ENCODE results near the gene HLCS.

Gene HLCS

DNA sequence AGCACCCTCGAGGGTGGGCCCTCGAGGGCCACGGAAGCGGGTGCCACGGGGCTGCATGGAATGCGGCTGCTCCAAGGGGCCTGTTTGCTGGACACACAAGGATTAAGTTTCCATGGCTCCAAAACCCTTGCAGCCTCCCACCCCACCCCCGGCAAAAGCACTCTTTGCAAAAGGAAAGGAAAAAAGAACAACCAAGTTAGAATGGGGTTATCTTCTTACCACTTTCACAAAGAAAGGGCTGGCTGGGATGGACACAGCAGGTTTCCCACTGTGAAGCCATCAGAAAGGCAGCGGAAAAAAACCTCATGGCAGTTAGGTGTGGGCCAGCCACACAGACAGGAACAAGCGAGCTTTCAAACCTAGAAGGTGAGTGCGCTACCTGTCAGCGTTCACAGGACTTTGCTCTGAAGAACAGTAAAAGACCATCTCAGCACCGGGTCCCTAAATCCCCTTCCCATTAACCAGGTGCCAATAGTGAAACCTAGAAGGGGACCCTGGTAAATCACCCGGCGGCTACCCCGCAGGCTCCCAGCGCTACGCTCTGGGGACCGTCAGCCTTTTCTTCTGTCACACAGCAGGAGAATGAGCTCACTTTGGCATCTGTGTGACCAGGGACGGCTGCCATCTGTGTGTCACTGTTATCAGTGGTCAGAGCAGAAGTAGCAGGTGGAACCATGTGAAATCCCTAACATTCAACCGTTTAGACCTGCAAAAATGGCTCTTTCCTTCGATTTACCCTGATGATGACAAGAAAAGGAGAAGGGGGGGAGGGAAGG, 174.6 kb downstream of the HLCS start:
- H3K36me3 Mint-ChIP-seq: peaks cover 41% of the 10 kb centered on the region
- H3K4me3 Mint-ChIP-seq: no peak overlapping the region
- ATAC-seq: no peak
- no peak overlapping the region for H3K27ac Mint-ChIP-seq
- H3K9me3 Mint-ChIP-seq: peaks cover 8% of the 10 kb centered on the region
- H3K27me3 Mint-ChIP-seq: no peaks in the 10 kb centered on the region
- peaks cover 5% of the 10 kb centered on the region for H3K4me1 Mint-ChIP-seq

DNA sequence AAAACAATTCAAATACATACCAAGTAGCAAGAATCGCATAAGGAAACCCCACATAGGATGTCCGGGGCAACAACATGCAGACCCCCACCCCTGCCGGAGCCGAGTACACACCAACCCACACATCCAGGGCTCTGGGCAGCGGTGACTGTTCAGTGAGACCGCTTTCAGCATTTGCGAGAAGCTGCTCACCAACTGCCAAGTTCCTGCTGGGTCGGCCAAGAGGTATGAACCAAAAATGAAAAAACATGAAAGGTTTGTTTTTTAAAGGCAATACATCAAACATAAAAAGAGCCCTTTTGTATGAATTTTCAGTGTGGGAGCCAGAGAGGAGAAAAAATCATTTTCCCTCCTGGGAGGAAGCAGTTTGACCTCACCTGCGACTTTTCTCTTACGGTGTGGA, 175.3 kb downstream of the HLCS start:
- H3K27ac Mint-ChIP-seq: no peak overlapping the region
- no peak for ATAC-seq
- peaks cover 44% of the 10 kb centered on the region for H3K36me3 Mint-ChIP-seq
- H3K9me3 Mint-ChIP-seq: peaks cover 8% of the 10 kb centered on the region
- H3K4me1 Mint-ChIP-seq: peaks cover 5% of the 10 kb centered on the region
- H3K4me3 Mint-ChIP-seq: no peak overlapping the region
- no peaks in the 10 kb centered on the region for H3K27me3 Mint-ChIP-seq

DNA sequence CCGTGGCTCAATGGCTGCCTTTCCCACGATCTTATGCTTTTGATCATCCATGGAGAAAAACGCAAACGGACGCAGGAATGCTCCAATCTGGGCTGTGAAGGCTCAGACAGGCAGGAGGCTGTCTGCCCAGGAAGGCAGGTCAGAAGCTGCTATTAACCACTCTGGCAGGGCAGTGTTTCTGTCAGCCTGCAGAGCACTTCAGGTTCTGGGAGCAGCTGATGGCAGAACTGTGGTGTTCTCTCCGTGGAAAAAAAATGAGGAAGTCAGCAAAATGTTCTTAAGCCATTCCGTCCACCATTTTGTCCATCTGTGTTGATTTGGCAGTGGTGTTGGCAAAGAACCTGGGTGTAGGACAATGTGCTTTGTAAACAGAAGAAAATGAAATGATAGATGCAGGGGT, 175.9 kb downstream of the HLCS start:
- Mint-ChIP-seq H3K4me3 (no peak overlapping the region), H3K4me1 (peaks cover 5% of the 10 kb centered on the region), H3K27me3 (no peaks in the 10 kb centered on the region), H3K36me3 (peaks cover 44% of the 10 kb centered on the region), H3K27ac (no peak overlapping the region), H3K9me3 (peaks cover 8% of the 10 kb centered on the region)
- ATAC-seq: no peak

DNA sequence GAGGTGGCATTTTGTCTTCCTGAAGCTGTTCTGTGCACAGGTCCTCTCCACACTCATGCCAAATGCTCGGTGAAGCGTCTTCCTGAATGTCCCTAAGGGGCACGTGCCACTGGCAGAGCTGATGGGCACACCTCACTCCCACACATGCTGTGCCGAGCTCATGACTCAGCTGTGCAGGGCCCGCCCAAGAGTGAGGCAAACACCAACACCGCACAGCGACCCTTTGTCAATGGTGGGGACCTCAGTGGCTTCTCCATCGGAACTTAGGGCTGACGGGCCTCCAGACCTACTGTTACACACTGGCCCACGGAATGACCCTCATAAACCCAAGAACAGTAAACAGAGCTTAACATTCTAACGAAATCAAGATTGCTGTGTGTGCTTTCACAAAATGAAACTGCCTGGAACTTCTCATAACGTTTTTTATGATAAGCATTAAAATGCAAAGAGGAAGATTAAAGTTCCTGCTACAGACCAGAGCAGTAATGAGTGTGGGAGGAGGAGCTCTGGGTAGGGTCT, 178.3 kb downstream of the HLCS start:
- Mint-ChIP-seq H3K27ac (no peak overlapping the region), H3K4me3 (no peak overlapping the region), H3K9me3 (no peaks in the 10 kb centered on the region), H3K36me3 (peaks cover 36% of the 10 kb centered on the region), H3K4me1 (no peaks in the 10 kb centered on the region), H3K27me3 (no peaks in the 10 kb centered on the region)
- ATAC-seq: no peak

DNA sequence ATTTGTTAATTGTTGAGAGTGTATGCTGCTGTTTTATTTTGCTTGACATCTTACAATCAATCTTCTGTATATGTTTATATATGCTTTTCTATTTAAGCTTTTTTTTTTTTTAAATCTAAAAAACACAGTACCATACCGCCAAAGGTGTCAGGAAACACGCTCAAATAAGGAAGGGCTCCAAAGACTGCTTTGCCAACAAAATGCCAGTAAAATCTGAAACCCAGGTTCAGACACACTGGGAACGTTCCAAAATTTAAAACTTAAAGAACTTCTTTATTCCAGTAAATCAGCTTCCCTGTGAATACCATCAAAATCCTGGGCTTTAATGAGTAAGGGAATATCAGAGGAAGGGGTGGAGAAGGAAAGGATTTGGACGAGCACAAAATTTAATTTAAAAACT, 180.3 kb downstream of the HLCS start:
- H3K27ac Mint-ChIP-seq: no peak overlapping the region
- no peak overlapping the region for H3K4me3 Mint-ChIP-seq
- no peak for ATAC-seq
- H3K36me3 Mint-ChIP-seq: peaks cover 34% of the 10 kb centered on the region
- H3K4me1 Mint-ChIP-seq: no peaks in the 10 kb centered on the region
- no peaks in the 10 kb centered on the region for H3K27me3 Mint-ChIP-seq
- no peaks in the 10 kb centered on the region for H3K9me3 Mint-ChIP-seq

DNA sequence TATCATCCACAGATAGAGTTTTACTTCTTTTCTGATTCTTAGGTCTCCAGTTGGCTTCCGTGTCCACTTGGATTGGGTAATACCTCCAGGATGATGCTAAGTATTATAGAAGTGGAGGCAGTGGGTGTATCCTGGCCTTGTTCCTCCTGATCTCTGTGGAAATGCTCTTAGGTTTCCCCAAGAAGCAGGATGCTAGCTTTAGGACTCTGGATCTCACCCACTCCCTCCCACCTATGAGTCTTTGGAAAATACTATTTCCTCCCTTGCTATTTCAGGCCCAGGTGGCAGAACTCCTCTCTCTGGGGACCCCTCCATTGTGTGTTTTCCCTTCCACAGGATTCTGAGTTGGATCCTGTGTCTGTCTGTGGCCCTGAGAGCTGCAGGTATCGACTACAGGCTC, 180.9 kb downstream of the HLCS start:
- Mint-ChIP-seq H3K4me3 (no peak overlapping the region), H3K27me3 (no peaks in the 10 kb centered on the region), H3K9me3 (no peaks in the 10 kb centered on the region), H3K4me1 (no peaks in the 10 kb centered on the region), H3K27ac (no peak overlapping the region), H3K36me3 (peaks cover 28% of the 10 kb centered on the region)
- ATAC-seq: no peak

DNA sequence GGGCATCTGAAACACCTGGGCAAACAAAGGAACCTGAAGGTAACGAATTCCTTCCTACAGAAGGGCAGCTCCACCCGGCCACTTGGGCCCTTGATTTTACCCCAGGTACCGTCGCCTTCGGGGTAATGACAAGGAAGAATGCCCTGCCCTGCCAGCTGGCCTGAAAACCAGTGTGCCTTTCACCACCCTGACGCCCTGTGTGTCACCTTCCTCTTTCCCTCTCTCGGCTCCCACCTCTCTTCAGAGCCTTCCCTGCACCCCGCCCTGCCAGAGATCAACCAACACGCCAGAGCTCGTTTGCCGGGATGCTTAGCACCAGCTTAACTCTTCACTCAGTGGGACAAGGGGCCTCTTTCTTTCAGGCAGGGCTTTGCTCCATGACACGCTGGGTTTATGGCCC, 181.5 kb downstream of the HLCS start:
- Mint-ChIP-seq H3K27ac (no peak overlapping the region), H3K9me3 (no peaks in the 10 kb centered on the region), H3K4me3 (no peak overlapping the region), H3K4me1 (no peaks in the 10 kb centered on the region), H3K36me3 (peaks cover 23% of the 10 kb centered on the region), H3K27me3 (no peaks in the 10 kb centered on the region)
- ATAC-seq: no peak

DNA sequence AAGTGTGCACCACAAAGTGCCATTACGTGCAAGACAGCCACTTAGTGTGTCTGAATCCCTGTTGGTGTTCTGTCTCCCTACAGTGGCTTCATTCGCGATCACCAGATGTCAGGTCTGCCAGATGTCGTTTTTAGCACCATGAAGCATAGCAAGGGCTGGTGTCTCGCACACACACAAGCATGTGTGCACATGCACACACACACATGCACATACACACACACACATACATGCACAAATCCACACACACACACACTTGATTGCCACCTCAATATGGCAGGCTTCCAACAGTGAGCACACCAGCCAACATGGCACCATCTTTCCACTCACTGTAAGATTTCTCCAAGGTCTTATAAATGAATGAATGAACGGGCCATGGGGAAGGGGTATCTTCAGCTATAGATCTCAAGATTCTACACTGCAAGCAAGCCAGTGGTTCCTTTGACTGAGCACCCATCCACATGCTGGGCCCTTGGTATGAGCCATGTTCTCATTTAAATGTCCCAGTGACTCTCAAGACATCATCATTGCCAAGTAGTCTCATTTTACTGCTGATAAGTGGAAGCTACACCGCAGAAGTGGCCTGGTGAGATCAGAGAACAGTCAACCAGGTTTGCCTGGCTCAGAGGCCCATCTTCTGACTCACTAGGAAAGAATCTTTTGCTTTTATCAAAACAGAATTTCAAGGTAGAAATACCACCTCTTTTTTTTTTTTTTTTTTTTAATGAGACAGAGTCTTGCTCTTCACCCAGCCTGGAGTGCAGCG, 182.7 kb downstream of the HLCS start:
- H3K4me1 Mint-ChIP-seq: no peaks in the 10 kb centered on the region
- H3K9me3 Mint-ChIP-seq: no peaks in the 10 kb centered on the region
- H3K36me3 Mint-ChIP-seq: peaks cover 31% of the 10 kb centered on the region
- H3K4me3 Mint-ChIP-seq: no peak overlapping the region
- ATAC-seq: no peak
- no peak overlapping the region for H3K27ac Mint-ChIP-seq
- H3K27me3 Mint-ChIP-seq: no peaks in the 10 kb centered on the region

DNA sequence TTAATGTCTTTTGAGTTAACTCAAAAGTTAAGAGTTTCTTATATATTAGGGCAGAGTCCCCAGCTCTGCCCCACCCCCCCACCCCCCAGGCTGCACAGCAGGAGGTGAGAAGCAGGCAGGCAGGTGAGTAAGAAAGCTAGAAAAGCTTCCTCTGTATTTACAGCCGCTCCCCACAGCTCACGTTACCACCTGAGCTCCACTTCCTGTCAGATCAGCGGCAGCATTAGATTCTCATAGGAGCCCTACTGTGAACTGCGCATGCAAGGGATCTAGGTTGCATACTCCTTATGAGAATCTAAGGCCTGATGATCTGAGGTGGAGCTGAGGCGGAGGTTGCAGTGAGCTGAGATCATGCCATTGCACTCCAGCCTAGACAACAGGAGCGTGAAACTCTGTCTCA, 185.6 kb downstream of the HLCS start:
- H3K36me3 Mint-ChIP-seq: peaks cover 16% of the 10 kb centered on the region
- H3K4me3 Mint-ChIP-seq: no peak overlapping the region
- no peaks in the 10 kb centered on the region for H3K9me3 Mint-ChIP-seq
- H3K4me1 Mint-ChIP-seq: no peaks in the 10 kb centered on the region
- no peak overlapping the region for H3K27ac Mint-ChIP-seq
- no peaks in the 10 kb centered on the region for H3K27me3 Mint-ChIP-seq
- no peak for ATAC-seq

DNA sequence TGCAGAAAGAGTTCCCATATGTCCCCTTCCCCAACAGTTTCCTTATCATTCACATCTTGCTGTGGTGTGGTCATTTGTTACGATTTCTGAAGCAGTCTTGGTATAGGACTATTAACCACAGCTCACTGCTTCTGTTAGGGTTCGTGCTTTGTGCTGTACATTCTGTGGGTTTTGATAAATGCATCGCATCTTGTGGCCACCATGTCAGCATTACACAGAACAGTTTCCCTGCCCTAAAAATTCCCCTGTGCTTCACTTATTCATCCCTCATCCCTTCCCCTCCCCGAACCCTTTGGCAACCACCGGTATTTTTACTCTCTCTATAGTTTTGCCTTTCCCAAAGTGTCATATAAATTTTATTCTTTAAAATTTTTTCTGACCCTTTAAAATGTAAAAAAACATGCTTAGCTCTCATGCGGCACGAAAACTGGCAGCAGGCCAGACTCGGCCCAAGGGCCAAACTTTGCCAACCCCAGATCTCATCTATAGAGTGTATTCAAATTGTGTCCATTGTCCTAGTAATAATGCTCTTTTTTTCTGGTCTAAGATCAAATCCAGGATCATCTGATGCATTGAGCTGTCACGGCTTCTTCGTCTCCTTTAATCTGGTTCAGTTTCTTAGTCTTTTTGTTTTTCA, 189.4 kb downstream of the HLCS start:
- Mint-ChIP-seq H3K27ac (no peak overlapping the region), H3K36me3 (peaks cover 10% of the 10 kb centered on the region), H3K4me3 (no peak overlapping the region), H3K4me1 (no peaks in the 10 kb centered on the region), H3K9me3 (no peaks in the 10 kb centered on the region), H3K27me3 (no peaks in the 10 kb centered on the region)
- no peak for ATAC-seq

DNA sequence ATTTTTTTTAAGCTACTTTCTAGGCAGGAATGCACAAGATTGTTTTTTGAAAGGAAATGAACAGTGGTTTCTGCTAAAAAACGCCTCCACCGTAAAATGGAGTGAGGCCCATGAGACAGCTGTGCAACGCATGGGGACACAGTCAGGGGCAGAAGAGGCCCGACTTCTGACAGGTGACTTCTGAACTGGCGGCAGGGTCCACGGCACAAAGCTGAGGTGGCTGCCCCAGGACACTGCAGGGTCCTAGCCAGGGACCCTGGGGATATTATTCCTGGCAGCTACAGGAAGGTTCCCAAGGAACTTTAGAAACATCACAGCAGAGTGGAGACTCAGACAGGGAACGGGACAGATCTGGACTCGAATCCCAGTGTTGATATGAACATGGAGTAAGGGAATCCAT, 192.5 kb downstream of the HLCS start:
- H3K27ac Mint-ChIP-seq: no peak overlapping the region
- no peaks in the 10 kb centered on the region for H3K9me3 Mint-ChIP-seq
- H3K4me1 Mint-ChIP-seq: no peaks in the 10 kb centered on the region
- peaks cover 1% of the 10 kb centered on the region for H3K36me3 Mint-ChIP-seq
- no peak for ATAC-seq
- no peaks in the 10 kb centered on the region for H3K27me3 Mint-ChIP-seq
- H3K4me3 Mint-ChIP-seq: no peak overlapping the region

DNA sequence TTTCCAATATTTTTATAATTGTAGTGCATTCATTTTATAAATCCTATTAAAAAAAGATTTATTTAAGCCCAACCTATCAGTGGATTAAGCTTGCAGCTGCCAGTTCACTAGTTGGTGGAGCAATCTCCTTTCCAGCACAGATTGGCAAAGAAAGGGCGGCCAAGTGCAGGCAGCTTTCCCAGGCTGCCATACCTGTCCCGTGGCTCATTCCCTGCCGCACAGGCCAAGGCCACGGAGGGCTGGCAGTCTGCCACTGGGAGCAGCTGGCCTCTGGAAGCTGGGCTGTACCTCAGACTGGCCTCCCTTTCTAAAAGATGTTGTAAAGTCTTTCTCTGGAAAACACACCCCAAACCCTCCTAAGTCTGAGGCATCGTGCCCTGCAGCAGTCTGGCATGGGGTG, 193.4 kb downstream of the HLCS start:
- no peaks in the 10 kb centered on the region for H3K27me3 Mint-ChIP-seq
- H3K27ac Mint-ChIP-seq: no peak overlapping the region
- no peak overlapping the region for H3K4me3 Mint-ChIP-seq
- H3K36me3 Mint-ChIP-seq: no peaks in the 10 kb centered on the region
- no peak for ATAC-seq
- H3K9me3 Mint-ChIP-seq: no peaks in the 10 kb centered on the region
- no peaks in the 10 kb centered on the region for H3K4me1 Mint-ChIP-seq

DNA sequence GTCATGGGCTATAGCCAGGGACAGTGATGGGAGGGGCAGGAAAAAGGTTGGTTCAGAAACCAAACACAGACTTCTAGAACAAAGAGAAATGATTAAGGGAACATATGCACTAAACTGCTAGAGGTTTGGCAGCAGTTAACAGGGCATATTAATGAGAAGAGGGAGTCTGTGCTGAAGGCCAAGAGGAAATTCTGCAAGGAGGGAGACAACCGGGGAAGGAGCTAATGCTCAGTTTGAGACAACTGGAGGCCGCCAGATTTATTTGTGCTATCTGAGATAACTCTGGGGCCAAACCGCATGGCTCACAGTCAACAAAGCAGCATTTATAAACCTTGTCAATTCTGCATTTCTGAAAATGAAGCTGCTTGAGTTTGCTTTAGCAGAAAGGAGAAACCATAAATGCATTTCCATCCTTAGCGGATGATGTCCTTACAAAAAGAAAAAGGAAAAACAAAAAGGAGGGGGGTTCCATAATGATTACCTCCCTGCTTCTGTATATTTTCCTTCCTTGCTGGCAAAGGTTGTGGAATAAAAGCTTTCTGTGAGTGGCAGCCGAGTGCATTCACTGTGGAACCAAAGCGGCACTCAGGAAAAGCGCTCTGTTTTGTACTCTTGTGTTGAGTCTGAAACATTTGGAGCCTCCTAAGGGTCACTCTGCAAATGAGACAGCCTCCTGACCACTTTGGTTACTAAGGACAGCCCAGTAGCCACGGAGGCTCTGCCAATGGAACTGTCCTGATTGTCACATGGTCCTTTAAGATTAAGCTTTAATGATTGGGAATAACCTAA, 197.2 kb downstream of the HLCS start:
- ATAC-seq: no peak
- no peak overlapping the region for H3K4me3 Mint-ChIP-seq
- H3K4me1 Mint-ChIP-seq: no peaks in the 10 kb centered on the region
- no peaks in the 10 kb centered on the region for H3K9me3 Mint-ChIP-seq
- peaks cover 18% of the 10 kb centered on the region for H3K36me3 Mint-ChIP-seq
- H3K27ac Mint-ChIP-seq: no peak overlapping the region
- H3K27me3 Mint-ChIP-seq: no peaks in the 10 kb centered on the region

DNA sequence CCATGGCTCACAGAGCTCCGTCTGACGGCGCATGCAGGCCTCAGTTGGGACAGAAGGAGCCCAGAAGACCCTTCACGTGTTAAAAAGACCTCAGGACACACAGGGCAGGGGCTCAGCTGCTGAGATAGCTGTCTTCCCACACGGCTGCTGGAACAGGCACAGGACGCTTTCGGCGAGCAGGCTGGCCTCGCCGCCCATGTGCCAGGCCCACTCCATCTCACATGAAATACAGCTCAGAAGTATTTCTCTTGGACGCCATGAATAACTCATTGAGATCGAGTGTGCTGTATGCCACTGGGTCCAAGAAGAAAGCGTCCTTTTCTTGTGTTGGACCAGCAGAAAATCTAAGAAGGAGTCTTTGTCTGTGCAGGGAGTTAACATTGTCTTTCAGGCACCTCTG, 198.0 kb downstream of the HLCS start:
- Mint-ChIP-seq H3K4me3 (no peak overlapping the region), H3K27ac (no peak overlapping the region), H3K27me3 (no peaks in the 10 kb centered on the region), H3K36me3 (peaks cover 26% of the 10 kb centered on the region), H3K9me3 (no peaks in the 10 kb centered on the region), H3K4me1 (no peaks in the 10 kb centered on the region)
- no peak for ATAC-seq

DNA sequence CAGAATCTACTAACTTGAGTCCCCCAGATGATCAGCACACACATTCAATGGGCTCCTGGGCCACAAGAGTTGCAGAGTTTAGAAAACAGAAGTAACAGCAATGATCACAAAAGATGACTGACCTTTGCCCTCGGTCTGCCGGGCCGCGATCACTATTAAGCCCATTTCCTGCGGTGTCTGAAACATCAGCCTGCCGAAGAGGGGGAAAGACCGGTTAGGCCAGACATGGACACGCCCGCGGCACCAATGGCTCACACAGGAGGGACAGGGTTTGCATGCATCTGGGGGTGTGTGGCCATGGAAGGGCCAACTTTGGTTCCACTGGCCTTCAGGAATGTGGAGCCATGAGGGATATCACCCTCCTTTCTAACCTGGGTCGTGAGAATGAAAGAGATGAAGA, 199.4 kb downstream of the HLCS start:
- Mint-ChIP-seq H3K4me3 (no peak overlapping the region), H3K4me1 (no peaks in the 10 kb centered on the region), H3K27me3 (no peaks in the 10 kb centered on the region), H3K9me3 (no peaks in the 10 kb centered on the region), H3K36me3 (peaks cover 29% of the 10 kb centered on the region), H3K27ac (no peak overlapping the region)
- ATAC-seq: no peak

All from stimulated activated memory B cell treated with anti-CD40 and anti-IgM and Interleukin-4, amounts not matched to agents 10 μg/mL and 1 μg/mL and 100 μg/mL, for 72 hours (primary cell).